ENCODE data around the gene DTX4. TPM values are rescaled to one million over a fixed set of nuclear protein-coding genes. Genes with fewer than 3 reads are reported as not detected.

Gene DTX4
- total RNA-seq, 1 experiment from 2014 or later, result 0.21 TPM

DNA sequence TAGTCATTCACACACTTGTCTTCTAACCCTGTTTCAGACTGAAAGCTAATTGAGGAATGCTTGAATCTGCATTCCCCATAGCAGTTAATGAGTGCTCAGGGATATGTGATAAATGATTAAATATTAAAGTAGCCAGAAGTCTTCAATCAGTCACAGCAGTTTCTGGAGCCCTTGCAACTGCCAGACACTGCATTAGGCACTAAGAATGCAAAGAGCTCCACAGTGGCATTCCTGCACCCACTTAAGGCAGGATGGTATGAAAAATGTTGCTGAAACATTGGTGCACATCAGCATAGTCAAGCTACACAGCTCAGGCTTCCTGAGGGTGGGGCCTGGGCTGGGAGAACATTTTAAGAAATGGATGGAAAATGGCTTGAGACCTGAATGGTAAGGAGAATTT is 6.5 kb downstream of the DTX4 start:
- peaks cover under 1% of the 10 kb centered on the region; the same call in 1 of the 2 replicates for H3K4me1 ChIP-seq (ENCODE audit: control insufficient read depth, insufficient read depth, low read length)
- ChIA-PET POLR2A (no interaction called here), CTCF (no interaction called here)
- H3K27me3 ChIP-seq (ENCODE audit: control insufficient read depth, insufficient read depth, low read length), result peaks cover 9% of the 10 kb centered on the region
- H3K27ac ChIP-seq (ENCODE audit: low read length), result no peak overlapping the region
- in situ Hi-C loops (cut with HindIII; ENCODE audit: low pct_unique_long_range_greater_than_20kb, low sequenced_read_pairs) (no loop called here), intact Hi-C loops (cut with micrococcal nuclease; ENCODE audit: unreplicated experiment) (no loop called here)
- H3K4me3 ChIP-seq (ENCODE audit: low read depth in 2 of 2, low read length in 2 of 2), result no peak overlapping the region
- H3K9me3 ChIP-seq (ENCODE audit: control insufficient read depth, insufficient read depth, low read depth, low read length), result no peaks in the 10 kb centered on the region
- DNase-seq (ENCODE audit: low read depth, low spot score) (no peak), ATAC-seq (no peak)
- no TSS peak for BruUV-seq (replicated peaks)
- TF ChIP-seq SIN3A (IDR thresholded peaks at IDR 0.05; ENCODE audit: borderline replicate concordance, insufficient read depth, low read depth, low read length), result no peak
- TF ChIP-seq POLR2AphosphoS5 (IDR thresholded peaks at IDR 0.05; ENCODE audit: low read depth, low read length), result no peak
- H3K36me3 ChIP-seq (ENCODE audit: control insufficient read depth, insufficient read depth, low read length), result no peaks in the 10 kb centered on the region

GRCh38 chr11:59179121-59179520 is 7.2 kb downstream of the DTX4 start:
- in situ Hi-C loops (cut with HindIII; ENCODE audit: low pct_unique_long_range_greater_than_20kb, low sequenced_read_pairs), result no loop called here
- Histone ChIP-seq H3K27ac (ENCODE audit: low read length) (no peak overlapping the region), H3K4me1 (ENCODE audit: control insufficient read depth, insufficient read depth, low read length) (no peaks in the 10 kb centered on the region), H3K36me3 (ENCODE audit: control insufficient read depth, insufficient read depth, low read length) (no peaks in the 10 kb centered on the region), H3K27me3 (ENCODE audit: control insufficient read depth, insufficient read depth, low read length) (peaks cover 4% of the 10 kb centered on the region), H3K4me3 (ENCODE audit: low read depth in 2 of 2, low read length in 2 of 2) (no peak overlapping the region), H3K9me3 (ENCODE audit: control insufficient read depth, insufficient read depth, low read depth, low read length) (no peaks in the 10 kb centered on the region)
- intact Hi-C loops (cut with micrococcal nuclease; ENCODE audit: unreplicated experiment), result no loop called here
- TF ChIP-seq SIN3A (IDR thresholded peaks at IDR 0.05; ENCODE audit: borderline replicate concordance, insufficient read depth, low read depth, low read length) (no peak), POLR2AphosphoS5 (IDR thresholded peaks at IDR 0.05; ENCODE audit: low read depth, low read length) (no peak), TCF7L2 (IDR thresholded peaks at IDR 0.05; ENCODE audit: low read depth, low read length) (no peak), CTCF (IDR thresholded peaks at IDR 0.05) (no peak), REST (IDR thresholded peaks at IDR 0.05; ENCODE audit: insufficient read depth in 1 of 2, low read depth in 2 of 2, low read length in 1 of 2) (no peak)
- no TSS peak for BruUV-seq (replicated peaks)
- ChIA-PET CTCF (no interaction called here), POLR2A (no interaction called here)
- ATAC-seq (no peak), DNase-seq (ENCODE audit: low read depth, low spot score) (no peak)

DNA sequence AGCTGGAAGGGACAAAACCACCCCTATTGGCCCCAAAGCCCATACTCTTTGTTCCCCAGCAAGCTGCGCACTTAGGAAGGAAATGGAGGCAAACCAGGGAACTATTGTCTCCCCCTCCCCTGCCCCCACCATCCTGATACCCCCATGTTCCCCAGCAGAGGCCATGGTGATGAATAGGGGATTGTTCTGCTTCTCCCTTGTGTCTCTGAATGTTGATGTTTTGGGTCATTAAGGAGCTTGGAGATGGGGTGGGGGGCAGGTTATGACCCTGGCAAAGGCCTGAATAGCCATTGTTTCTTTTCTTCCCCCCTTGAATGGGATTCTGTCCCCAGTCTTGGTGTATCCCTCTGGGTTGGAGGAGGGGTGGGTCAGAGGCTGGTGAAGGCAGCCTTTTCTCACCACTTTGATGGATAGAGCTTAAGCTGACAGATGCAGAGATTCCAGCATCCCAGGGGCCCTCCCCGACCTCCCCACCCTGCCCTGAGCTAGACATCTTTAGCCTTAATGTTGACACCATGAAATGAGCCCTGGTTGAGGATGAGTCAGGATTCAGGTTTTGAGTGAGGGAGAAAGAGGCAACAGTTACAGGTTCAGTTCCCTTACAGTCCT is 8.3 kb downstream of the DTX4 start:
- DNase-seq (ENCODE audit: low read depth, low spot score) (no peak), ATAC-seq (no peak)
- in situ Hi-C loops (cut with HindIII; ENCODE audit: low pct_unique_long_range_greater_than_20kb, low sequenced_read_pairs), result no loop called here
- H3K27me3 ChIP-seq (ENCODE audit: control insufficient read depth, insufficient read depth, low read length), result peaks cover 4% of the 10 kb centered on the region
- POLR2A ChIA-PET, result no interaction called here
- H3K9me3 ChIP-seq (ENCODE audit: control insufficient read depth, insufficient read depth, low read depth, low read length), result no peaks in the 10 kb centered on the region
- CTCF ChIA-PET, result interaction anchor here (0.7 kb wide), 1 partner anchor 16 kb away, joined by 5 read pairs; no protein-coding TSS in a partner anchor
- intact Hi-C loops (cut with micrococcal nuclease; ENCODE audit: unreplicated experiment), result no loop called here
- BruUV-seq (replicated peaks), result no TSS peak
- no peak overlapping the region for H3K27ac ChIP-seq (ENCODE audit: low read length)
- no peak for TF ChIP-seq REST (IDR thresholded peaks at IDR 0.05; ENCODE audit: insufficient read depth in 1 of 2, low read depth in 2 of 2, low read length in 1 of 2)
- TF ChIP-seq POLR2AphosphoS5 (IDR thresholded peaks at IDR 0.05; ENCODE audit: low read depth, low read length), result no peak
- no peak for TF ChIP-seq TCF7L2 (IDR thresholded peaks at IDR 0.05; ENCODE audit: low read depth, low read length)
- no peak for TF ChIP-seq SIN3A (IDR thresholded peaks at IDR 0.05; ENCODE audit: borderline replicate concordance, insufficient read depth, low read depth, low read length)
- no peak for TF ChIP-seq CTCF (IDR thresholded peaks at IDR 0.05)
- no peak overlapping the region for H3K4me3 ChIP-seq (ENCODE audit: low read depth in 2 of 2, low read length in 2 of 2)
- H3K36me3 ChIP-seq (ENCODE audit: control insufficient read depth, insufficient read depth, low read length), result no peaks in the 10 kb centered on the region
- no peaks in the 10 kb centered on the region for H3K4me1 ChIP-seq (ENCODE audit: control insufficient read depth, insufficient read depth, low read length)
